Measurements from ENCODE around the gene NAIF1.

NAIF1 gene

DNA sequence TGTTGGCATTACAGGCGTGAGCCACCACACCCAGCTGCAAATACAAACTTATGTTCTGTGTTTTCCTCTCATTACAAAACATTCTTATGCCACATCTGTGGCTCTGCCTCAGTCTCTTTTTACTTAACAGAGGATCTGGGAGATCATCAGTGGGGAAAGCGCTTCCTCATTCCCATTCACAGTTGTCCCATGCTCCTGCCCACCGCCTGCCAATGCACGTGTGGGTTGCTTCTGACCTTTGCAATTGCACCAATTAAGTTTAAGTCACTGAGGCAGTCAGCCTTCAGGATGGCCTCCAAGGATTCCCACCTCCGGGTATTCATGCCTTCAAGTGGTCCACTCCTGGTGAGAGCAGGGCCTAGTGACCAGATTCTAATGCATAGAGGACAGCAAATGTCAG lies 51.4 kb downstream of the NAIF1 start:
- Histone ChIP-seq H3K27ac (no peak overlapping the region), H3K4me3 (no peak overlapping the region)
- no peak for DNase-seq (ENCODE audit: low spot score)
- TF ChIP-seq, protein P1, sequence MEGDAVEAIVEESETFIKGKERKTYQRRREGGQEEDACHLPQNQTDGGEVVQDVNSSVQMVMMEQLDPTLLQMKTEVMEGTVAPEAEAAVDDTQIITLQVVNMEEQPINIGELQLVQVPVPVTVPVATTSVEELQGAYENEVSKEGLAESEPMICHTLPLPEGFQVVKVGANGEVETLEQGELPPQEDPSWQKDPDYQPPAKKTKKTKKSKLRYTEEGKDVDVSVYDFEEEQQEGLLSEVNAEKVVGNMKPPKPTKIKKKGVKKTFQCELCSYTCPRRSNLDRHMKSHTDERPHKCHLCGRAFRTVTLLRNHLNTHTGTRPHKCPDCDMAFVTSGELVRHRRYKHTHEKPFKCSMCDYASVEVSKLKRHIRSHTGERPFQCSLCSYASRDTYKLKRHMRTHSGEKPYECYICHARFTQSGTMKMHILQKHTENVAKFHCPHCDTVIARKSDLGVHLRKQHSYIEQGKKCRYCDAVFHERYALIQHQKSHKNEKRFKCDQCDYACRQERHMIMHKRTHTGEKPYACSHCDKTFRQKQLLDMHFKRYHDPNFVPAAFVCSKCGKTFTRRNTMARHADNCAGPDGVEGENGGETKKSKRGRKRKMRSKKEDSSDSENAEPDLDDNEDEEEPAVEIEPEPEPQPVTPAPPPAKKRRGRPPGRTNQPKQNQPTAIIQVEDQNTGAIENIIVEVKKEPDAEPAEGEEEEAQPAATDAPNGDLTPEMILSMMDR (IDR thresholded peaks at IDR 0.05): no peak

Data from coronary artery (tissue), 2 donors.